Stimulated activated CD8-positive, alpha-beta memory T cell treated with anti-CD3 and anti-CD28 coated beads, Interleukin-12 subunit alpha, Interleukin-12 subunit beta, amount 100 ng/mL, for 4 hours (primary cell): ENCODE results near the gene CNDP2.

Experiments used
- DNase-seq: peaks from one replicate; pipeline ENCODE4 v3.0.0-alpha.2; 2020; ENCODE audit warnings: low read depth

The CNDP2 gene

DNA sequence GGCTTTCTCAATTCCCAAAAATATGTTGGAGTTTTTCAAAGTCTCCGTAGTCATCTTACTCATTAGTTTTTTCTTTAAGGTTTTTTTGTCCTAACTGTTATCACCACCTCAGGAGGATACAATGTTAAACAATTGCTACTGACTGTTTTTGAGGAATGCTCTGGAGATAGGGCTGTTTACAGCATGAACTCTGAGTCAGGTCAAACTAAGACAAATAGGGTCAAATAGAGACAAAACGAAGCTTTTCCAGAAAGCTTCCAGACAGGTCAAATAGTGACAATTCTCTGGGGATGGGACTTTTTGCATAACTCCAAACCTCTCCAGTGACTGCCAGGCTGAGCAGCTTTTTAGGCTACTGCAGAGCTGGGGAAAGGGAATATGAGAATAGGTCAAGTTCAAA is 23.9 kb upstream of the CNDP2 start:
- DNase-seq, result no peak

GRCh38 chr18:74473976-74474640 is 22.1 kb upstream of the CNDP2 start:
- DNase-seq, result no peak

DNA sequence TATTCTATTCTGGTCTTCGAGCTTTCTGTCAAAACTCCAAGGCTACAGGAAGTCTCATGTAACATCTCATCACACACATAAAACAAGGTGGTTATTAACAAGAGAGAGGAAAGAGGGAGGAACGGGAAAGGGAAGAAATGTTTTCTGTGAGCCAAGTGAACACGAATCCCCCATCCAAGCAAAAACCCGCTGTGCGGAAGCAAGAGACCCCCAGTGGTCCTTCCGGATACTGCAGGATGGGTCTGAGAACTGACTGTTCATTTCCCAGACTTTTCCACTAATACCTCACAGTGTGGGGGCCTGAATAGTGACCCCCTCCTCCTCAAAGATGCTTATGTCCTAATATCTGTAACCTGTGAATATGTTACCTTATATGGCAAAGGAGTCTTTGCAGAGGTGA is 20.0 kb upstream of the CNDP2 start:
- DNase-seq, result no peak

DNA sequence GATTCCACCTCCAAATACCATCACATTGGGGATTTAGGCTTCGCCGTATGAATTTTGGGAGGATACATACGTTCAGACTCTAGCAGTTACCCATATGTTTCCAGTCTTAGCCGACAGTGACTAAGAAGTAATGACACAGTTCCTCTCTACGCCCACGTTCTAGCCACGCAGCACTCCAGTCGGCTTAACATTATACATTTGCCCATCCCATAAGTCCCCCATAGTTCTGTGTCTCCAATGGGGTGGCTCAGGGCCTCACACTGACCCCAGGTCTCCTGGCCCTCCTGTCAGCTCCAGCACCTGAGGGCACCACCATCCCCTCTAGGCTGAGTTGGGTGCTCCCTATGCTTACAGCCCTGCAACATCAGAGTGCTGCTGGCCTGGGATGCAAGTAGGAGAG is 18.4 kb upstream of the CNDP2 start:
- no peak for DNase-seq

- no peak for DNase-seq
These were observed 17.8 kb upstream of the CNDP2 start for GRCh38 chr18:74478316-74478715.

DNA sequence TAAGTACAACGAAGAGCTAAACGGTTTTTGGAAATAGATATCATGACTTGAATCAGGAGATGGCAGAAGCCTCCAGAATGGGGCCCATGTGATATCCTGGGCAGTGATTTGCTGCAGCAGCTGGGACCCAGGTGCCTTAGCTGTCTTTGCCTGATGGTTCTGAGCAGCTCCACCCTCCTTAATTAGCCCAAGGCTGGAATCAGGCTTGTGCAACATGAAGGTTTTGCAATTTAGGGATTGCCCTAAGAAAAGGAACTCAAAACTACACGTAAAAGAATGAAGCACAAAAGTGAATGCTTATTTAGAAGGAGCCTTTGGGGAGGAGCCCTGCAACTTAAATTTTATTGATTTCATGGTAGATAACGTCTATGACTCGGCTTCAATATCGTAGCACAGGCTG is 17.3 kb upstream of the CNDP2 start:
- DNase-seq, result no peak

GRCh38 chr18:74479486-74480148 is 16.5 kb upstream of the CNDP2 start:
- DNase-seq, result no peak

GRCh38 chr18:74480149-74480651 is 16.0 kb upstream of the CNDP2 start:
- DNase-seq, result no peak

- DNase-seq, result no peak
These were observed 13.5 kb upstream of the CNDP2 start for GRCh38 chr18:74482697-74483096.

GRCh38 chr18:74486119-74486849 is 9.9 kb upstream of the CNDP2 start:
- DNase-seq, result no peak

DNA sequence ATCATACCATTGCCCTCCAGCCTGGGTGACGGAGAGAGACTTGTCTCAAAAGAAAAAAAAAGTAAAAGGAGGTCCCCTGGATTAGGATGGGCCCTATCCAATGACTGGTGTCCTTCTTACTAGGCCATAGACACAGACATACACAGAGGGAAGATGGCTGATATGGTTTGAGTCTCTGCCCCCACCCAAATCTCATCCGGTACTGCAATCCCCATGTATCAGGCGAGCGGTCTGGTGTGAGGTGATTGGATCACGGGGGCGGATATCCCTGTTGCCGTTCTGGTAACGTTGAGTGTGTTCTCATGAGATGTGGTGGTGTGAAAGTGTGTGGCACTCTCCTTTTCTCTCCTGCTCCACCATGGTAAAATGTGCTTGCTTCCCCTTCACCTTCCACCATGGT is 7.8 kb upstream of the CNDP2 start:
- DNase-seq, result no peak

- no peak for DNase-seq
These were observed 7.3 kb upstream of the CNDP2 start for GRCh38 chr18:74488864-74489263.

DNA sequence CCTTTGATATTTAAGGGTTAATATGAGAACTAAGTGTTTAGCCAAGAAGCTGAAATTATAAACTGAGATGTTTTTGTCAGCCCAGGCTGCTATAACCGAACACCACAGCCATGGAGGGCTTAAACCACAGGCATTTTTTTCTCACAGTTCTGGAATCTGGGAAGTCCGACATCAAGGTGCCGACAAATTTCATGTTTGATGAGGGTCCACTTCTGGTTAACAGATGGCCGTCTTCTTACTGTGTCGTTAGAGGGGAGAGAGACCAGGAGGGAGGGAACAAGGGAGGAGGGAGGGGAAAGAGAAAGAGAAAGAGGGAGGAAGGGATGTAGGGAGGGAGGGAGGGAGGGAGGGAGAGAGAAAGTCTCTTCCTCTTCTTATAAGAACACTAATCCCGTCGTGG is 6.5 kb upstream of the CNDP2 start:
- no peak for DNase-seq

- DNase-seq, result no peak
These were observed 3.9 kb upstream of the CNDP2 start for GRCh38 chr18:74492259-74492658.

DNA sequence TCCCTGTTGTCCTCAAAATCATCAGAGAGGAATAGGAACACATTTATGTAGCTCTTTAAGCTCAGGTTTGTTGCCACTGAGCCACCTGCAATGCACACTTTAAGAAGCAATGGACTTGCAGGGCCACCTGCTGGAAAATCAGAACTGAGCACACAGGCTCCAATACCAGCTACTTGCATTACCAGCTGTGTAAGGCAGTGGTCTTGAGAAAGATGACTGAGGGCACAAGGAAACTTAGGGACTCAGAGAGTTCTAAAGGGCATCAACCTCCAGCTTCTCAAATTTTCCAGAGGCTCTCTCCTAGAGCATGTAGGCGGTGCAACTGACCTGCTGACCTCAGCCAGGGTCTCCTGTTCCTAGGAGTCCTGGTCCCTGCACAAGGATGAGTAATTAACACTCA is 2.5 kb upstream of the CNDP2 start:
- peak; percentile 20 for DNase-seq

- DNase-seq, result no peak
These were observed 1.6 kb upstream of the CNDP2 start for GRCh38 chr18:74494514-74494913.

DNA sequence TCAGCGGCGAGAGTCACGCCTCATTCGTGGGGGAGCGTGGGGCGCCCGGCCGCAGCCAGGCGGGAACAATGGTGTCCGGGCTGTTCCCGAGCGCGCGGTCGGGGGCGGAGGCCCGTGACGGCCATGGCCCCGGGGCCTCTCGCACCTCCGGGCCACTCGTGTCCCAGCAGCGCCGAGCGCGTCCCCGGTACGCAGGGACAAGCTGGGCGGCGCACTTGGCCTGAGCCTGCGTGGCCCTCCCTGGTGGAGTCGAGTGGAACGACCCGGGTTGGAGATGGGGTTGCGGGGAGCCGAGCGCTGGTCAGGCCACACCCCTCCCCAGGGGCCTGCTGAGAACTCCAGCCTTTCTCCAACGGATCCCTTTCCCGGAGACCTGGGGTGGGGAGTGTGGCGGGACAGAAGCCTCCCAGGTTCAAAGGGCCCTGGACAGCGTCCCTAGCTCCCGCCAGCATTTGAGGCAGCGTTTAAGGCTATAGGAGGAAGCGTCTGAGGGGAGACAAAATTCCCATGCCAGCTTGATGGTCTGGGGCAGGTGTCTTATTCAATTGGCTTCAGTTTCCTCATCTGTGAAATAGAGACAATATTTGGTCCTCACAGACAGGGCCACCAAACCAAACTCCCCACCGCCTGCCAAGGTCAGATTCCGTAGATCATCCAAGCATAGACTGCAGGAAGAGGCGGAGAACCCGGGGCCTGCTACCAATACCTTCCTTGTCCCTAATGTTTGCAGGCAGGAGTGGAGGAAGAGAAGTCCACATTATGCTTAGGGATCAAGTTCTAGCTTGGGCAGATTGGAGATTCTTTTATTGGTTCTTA is 553 bp downstream of the CNDP2 start:
- DNase-seq, result no peak

- no peak for DNase-seq
These were observed 1.1 kb downstream of the CNDP2 start for GRCh38 chr18:74497324-74497676.

DNA sequence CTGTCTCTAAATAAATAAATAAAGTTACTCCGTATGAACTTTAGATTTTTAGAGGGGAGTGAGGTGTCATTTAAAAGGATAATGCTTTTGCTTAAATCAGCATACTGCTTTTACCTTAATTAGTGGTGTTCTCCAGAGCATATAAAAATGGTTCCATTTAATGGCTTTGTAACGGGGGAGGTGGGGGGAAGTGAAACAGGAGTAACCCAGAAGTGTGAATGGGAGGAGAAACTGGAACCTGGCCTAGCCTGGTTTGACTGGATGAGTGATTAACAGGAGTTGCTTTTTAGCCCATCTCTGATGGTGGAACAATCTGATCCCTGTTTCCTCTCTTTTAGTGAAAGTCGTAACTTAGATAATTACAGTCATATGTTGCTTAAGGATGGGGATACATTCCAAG is 1.6 kb downstream of the CNDP2 start:
- DNase-seq, result no peak

DNA sequence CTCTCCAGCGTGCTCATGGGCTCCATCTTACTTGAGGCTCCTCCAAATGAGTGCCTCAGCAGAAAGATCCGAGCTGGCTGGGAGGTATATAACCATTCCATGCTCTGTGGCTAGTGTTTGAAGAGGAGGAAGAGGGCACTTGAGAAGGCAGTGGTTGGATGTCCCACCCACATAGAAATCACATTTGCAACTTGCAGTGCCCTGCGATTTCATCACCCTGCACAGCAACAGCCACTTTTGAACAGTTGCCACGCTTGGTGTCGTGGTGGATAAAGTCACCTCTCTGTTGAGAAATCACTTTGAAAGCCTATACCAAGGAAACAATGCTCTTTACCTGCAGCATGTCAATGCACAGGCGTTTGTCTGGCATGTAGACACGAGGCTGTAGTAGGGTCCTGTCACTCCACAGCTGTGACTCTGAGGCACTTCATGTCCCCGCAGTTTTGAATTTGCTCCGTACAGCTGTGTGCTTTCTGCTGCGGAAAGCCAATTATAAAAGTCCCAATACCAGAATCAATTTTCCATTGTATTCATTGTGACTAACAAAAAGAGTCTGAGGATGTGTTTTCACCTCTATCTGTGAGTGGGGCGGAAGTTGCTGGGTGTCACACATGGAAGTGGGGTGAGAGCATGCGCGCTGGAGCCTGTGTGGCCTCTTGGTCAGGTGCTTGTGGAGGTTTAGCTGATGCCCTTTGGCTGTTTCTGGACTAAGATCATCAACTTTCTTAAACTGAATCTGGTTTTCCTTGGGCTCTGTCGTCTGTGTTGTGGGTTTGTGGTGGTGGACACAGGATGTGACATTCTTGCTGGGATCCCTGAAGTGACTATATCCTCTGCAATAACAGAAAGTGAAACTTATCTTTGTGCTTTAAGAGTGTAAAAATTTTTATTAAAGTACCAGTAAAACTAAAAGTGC is 2.8 kb downstream of the CNDP2 start:
- DNase-seq, result peak; percentile 65

DNA sequence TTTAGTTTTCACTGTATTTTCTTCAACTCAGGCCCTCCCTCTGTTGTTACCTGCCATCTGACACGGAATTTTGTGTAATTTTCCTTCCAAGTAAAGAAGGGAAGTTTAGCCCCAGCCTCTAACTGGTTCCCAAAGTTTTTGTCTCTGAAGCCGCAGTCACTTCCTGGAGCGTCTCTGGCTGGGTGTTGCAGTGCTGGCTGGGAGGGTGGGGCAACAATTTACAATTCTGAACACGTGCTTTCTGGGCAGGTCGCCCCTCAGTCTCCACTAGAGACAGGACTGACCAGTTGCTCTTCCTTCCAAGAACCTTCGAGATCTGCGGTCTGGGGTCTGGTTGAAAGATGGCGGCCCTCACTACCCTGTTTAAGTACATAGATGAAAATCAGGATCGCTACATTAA is 3.5 kb downstream of the CNDP2 start:
- peak; percentile 18 for DNase-seq
